GM21576 (cell line): ENCODE data around the gene THBS2.
"Not testable (repeated sequence)": the region's sequence is repeated elsewhere in the genome, so short reads cannot be mapped to it uniquely, and the experiment has no call there.

Experiments
- ATAC-seq: cut with Tn5 transposase; IDR thresholded peaks from one replicate; pipeline ENCODE4 v1.9.1; 2021; ENCODE audit warnings: mild to moderate bottlenecking, moderate library complexity; ENCODE audit not compliant: unreplicated experiment

Gene THBS2

DNA sequence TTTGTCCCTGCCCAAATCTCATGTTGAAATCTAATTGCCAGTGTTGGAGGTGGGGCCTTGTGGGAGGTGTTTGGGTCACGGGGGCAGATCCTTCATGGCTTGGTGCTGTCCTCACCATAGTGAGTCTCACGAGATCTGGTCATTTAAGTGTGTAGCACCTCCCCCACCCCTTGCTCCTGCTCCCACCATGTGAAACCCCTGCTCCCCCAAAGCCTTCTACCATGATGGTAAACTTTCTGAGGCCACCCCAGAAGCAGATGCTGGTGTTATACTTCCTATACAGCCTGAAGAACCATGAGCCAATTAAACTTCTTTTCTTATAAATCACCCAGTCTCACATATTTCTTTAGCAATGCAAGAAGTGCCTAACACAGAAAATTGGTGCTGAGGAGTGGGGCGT is 19.9 kb upstream of the THBS2 start:
- ATAC-seq: no peak

DNA sequence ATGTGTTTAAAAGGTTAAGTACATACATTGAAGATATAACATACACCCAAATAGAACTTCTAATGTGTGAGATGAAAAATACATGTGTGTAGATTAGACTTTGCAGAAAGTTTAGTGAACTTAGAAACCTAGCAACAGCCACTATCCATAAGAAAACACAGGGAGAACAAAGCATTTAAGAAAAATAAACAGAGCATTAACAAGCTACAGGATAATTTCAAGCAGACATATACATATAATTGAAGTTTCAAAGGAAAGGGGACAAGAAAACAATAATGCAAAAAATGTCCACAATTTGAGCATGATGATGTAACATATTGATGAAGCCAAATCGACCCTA is 18.2 kb upstream of the THBS2 start:
- ATAC-seq: no peak

DNA sequence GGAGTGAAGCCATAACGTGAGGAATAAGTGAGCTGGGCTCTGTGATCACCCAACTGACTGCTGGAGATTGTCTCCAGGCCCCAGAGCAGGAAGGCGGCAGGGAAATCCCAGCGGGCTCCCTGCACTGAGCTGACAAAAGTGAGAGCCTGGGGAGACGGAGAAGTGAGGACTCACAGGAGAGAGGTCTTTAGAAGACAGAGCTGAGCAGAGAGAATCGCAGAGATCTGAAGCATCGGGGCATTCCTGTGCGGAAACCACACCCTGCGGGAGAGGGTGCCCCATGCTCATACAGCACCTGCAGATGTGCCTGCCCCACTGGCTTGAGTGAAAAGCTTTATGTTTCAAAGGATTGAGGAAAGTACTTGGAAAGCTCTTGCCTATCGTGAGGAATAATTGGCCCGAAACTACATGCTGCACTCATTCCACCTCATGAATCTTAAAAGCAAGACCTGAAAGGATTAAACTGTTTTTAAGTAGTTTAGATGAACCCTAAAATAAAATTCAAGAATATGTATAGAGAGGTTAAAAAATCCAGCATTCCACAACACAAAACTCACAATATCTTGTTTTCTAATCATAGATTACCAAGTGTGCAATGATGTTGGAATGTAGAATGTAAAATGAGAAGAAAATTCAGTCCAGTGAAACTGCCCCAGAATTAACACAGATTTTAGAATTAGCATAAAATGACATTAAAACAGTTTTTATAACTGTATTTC is 17.7 kb upstream of the THBS2 start:
- no peak for ATAC-seq

DNA sequence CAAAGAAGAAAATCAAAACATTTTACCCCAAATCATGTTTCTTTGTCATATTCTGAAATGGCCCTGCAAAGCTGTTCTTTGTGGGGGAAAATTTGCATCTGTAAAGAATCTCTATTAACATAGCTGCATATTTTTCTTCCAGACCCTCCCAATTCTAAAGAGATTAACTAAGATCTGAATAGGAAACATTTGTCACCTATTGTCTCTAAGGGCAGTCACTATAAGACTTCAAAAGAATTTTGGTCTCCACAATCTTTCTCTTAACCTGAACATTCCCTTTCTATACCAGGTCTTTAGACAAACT is 16.4 kb upstream of the THBS2 start:
- ATAC-seq: not testable (repeated sequence)

DNA sequence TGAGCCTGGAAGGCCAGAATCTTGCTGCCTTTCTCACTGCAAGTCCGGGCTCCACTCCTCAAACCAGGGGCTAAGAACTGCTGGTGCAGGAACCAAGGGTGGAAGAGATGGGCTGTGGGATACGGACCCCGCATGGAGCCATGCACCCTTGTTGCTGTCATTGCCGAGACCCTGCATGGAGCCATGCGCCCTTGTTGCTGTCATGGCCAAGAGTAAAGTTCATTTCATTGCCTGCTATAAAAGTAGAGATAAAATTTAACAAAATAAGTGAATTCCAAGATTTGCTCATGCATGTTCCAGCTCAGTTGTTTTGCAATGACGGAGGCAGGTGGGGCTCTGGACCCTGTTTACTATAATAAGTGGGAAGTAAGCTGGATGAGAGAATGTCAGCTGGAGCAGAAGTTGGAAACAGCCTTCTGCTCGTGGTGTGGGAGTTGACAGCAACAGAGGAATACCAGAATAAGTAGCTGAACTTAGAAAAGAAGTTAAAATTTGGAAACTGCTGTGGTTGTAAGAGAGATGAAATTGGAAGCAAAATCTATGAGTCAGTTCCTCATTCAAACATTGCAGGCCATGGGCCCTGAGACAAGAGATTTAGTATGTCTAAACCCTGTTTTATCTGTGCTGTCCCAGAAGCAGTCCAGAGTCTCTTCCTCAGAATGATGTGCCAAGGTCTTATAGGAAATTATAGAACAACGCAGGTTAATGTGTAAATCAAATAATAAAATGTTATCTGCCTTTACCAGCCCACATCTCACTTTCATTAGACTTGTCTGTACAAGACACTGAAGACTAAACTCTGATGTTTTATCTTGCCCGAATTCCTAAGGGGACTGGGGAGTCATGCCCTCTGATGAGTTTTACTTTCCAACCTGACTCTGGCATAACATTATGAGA is 15.8 kb upstream of the THBS2 start:
- no peak for ATAC-seq

DNA sequence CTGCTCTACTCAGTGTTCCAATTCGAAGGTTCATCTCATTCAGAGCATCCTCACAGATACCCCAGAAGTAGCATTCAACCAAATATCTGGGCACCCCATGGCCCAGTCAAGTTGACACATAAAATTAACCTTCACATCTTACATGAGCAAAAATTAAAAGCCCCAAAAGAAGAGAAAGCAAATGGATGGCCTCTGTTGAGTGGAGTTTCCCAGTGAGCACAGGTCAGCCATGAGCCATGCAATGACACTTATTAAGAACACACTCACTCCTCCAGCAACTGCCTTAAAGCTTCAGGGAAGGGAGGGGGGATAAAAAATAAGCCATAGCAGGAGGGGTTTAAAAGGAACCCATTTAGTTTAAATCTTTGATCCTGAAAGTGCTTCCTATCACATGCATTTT is 14.6 kb upstream of the THBS2 start:
- ATAC-seq: no peak

DNA sequence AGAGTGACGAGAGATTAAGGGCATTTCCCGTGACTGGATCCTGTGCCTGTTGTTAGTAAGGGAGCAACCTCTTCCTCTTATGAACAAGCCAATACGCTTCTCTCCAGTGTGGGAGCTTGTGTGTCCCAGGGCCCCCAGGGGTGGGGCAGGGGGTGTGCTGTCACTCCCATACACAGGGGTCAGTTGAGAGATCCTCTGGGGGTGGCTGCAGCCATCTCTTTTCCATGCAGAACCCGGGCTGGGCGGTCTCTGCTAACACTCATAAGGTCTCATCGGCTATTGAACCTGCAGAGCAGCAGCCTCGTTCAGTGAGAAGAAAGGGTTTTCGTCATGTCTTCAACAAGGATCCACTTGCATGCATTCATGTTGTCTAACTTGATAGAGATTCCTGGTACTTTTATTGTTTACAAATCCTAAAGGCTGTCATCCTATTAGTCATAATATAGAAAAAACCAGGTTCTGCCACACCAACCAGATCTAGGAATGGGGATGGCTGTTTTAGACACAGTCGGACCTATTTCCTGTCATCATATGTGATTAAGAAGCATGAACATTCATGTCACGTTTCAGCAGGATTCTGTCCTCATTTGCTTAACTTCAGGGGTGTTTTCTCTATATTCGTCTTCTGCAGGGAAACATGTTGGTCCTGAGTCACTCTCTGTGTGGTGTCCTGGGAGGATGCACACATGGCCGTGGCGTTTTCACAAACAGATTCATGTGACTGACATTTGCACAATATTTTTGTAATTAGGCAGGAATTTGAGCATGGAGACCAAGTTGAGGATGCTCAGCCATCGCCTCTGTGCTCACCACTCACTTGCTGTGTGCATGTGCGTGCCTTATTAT is 13.3 kb upstream of the THBS2 start:
- ATAC-seq: no peak

DNA sequence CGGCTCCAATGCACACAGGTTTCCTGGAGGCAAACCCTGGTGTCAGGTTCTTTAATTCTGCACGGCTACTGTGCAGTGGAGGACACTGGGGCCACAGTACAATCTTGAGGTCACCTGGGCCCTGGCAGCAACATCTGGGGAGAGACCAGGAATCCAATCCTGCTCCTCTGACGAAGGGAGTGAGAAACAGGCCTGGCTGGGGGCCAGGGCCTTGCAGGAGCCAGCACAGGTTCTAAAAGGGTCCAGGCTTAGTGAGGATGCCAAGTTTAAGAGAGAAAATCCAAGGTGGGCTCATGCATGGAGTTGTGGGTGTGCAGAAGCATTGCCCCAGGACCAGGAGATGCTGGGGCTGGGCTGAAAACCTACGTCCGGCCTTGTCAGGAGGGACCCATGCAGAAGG is 12.6 kb upstream of the THBS2 start:
- ATAC-seq: no peak

DNA sequence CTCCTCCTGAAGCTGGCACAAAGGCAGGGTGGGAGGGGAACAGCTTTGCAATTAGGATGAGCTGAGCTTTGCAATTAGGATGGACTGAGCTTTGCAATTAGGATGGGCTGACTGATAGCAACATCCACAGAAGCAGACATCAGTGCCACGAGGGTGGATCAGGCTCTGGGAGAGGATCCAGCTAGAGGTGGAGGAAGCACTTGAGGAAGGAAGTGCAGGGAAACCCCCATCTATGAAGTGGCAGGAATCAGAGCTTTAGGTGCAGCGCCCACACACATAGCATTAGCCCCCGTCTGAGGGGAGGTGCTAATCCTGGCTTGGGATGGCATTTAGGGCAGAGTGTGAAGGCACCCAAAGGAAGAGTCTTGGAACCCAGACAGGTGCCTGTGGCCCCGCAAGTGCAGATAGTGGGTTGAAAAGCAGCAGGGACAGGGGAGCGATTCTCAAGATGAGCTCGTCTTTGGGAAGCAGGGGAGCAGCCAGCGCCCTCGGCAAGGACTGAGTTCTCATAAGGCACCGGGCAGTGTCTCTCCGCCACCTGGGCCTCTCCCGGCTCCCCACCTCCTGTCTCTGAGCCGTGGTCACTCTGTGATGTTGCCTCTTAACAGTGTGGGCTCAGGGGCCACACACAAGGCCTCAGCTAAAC is 12.0 kb upstream of the THBS2 start:
- ATAC-seq: no peak

DNA sequence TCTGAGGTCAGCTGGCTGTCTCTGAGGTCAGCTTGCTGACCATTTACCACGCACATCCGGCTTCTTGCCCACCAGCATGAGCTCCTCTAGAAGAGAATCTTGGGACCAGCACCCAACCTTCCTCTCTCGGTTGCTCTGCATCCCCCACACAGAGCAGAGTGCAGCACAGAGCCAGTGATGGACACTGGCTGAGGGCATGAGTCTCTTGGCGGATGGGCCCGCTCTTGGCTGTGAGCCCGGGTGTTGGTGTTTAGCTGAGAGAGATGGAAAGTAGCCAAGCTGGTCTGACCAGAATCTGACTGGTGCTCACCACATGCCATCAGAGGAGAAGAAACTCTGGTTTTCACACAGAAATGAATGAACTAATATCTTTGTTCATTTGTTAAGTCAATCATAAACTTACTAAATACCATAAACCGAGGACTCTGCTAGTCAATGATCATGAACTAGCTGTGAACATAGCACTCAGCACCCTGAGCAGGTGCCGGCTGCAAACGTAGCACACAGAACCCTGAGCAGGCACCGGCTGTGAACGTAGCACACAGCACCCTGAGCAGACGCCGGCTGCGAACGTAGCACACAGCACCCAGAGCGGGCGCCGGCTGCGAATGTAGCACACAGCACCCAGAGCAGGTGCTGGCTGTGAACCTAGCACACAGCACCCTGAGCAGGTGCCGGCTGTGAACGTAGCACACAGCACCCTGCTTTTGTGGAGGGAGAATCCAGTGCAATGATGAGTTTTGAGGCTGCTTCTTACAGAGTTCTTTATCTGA is 10.4 kb upstream of the THBS2 start:
- ATAC-seq: no peak

DNA sequence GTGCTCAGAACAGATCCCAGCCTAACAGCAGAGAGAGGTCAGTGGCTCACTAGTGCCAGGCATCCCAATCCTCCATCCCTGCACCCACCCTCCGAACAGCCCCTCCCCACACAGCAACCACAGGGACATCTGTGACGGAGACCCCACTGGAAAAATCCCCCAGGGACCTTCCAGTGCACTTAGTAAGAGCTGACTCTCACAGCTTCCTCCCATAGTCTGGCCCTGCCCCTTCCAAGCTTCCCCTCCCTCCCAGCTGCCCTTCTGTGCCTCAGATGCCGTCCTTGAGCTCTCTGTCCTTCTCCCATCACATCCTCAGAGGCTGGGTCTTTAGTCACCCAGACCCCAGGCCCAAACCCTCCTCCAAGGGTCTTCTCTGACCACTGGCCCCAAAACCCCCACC is 9.7 kb upstream of the THBS2 start:
- no peak for ATAC-seq

DNA sequence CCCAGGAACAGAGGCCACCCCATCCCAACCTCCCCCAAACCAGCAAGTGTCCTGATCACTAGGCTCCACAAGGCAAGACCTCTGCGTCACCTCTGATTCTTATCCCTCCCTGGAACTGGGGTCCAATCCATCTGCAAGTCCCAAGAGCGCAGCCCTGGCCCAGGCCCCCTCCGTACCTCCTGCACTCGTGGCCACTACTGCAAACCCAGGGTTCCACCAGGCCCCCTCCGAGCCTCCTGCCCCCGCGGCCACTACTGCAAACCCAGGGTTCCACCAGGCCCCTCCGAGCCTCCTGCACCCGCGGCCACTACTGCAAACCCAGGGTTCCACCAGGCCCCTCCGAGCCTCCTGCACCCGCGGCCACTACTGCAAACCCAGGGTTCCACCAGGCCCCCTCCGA is 9.0 kb upstream of the THBS2 start:
- not testable (repeated sequence) for ATAC-seq

DNA sequence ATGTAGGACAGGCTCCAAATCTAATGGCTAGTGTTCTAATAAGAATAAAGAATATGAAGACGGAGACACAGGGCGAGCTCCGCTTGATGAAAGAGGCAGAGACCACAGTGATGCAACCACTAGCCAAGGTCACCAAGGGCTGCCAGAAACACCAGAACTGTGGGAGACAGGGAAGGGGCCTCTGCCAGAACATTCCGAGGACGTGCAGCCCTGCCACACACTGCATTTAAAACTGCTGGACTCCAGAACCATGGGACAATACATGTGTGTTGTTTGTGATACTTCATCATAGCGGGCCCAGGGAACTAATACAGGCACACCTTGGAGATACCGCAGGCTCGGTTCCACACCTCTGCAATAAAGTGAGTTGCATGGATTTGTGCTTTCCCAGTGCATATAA is 2.9 kb upstream of the THBS2 start:
- ATAC-seq: no peak

DNA sequence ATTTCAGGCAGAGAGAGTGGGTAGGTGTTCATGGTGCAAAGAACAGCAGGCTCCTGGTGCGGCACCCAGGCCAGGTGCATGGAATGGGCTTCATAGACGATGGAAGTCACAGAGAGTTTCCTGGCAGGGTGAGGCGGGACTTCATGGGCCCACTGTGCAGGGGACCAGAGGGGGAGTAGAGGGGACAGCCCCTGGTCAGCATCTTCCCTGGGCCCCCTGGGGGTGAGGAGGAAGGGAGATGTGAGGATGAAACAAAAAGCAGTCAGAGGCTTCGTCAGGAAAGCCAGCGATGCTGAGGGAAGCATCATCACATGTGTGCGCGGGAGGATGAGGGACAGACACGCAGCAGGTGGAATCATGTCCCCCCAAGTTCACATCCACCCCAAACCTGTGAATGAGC is 2.4 kb upstream of the THBS2 start:
- no peak for ATAC-seq

DNA sequence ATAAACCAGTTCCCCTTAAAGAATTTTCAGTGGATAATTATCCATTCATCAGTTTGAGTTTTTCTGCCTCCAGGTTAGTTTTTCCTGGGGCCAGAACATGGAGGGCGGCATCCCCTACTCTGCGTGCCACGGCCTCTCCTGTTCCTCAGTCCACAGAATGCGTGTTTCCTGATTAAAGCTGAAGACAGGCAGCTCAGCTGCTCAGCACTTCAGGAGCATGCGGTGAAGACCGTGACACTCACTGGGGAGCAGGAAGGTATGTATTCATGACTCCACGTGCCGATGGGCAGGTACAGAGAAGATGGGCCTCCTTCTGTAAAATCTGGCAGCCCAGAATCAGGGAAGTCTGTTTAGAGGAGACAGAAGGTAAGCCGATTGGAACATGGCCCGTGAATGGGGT is 2.0 kb upstream of the THBS2 start:
- no peak for ATAC-seq

DNA sequence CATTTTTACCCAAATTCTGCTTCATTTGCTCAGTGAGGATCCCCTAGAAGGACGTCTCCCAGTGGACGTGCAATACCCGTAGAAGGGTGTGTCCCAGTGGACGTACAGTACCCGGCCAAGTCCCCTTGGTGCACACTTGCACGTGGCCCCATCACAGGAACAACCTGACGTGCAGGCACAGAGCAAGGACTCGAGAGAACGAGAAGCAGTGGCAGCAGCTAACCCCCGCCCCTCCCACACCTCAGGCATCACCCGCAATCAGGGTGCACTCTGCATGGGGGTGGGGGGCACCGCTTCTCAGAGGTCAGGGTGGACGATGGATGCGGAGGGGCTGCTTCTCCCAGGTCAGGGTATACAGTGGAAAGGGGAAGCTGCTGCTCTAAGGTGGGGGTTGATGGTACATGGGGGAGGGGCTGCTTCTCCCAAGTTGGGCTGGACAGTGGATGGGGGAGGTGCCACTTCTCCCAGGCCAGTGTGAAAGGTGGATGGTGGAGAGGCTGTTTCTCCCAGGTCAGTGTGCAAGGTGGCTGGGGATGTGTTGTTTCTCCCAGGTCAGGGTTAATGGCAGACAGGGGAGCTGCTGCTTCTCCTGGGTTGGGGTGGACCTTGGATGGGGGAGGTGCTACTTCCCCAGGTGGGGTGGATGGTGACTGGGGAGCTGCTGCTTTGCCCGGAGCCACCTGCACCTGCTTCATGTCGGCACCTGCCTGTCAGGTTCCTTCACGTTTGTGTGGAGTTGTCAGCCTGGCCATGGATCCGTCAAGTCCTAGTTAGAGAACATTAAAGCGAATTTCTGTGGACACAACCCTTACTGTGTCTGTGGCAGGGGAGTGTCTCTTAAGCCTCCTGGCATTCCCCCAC is 1.0 kb upstream of the THBS2 start:
- ATAC-seq: no peak

DNA sequence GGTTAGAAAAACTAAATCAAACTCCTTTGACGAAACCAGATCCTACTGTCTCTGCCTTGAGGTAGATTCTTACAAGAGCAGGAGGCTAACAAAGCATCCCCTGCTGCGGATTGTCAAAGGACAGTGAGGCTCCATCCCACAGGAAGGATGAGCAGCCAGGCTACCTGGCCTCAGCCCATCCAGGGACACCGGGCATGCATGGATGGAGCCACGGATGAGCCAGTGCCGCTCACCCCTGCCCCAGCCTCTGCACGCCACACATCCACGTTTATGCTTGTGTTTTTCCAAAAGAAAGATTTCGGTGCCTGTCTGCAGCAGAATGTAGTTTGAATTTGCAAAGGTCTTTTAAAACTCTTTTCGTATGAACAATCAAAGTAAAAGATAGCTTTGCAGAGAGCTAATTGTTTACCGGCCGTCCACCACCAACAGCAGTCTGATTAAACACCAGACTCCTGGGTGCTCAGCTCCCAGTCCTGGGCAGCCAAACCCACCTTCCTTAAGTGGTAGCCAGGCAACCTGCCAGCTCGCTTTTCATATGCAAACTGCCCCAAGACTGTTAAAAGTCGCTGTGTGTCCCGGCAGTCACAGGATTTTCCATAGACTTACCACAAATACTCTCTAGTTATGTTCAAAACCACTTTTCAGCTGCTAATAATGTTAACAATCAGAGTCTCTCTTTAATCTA is 999 bp downstream of the THBS2 start:
- ATAC-seq: no peak

DNA sequence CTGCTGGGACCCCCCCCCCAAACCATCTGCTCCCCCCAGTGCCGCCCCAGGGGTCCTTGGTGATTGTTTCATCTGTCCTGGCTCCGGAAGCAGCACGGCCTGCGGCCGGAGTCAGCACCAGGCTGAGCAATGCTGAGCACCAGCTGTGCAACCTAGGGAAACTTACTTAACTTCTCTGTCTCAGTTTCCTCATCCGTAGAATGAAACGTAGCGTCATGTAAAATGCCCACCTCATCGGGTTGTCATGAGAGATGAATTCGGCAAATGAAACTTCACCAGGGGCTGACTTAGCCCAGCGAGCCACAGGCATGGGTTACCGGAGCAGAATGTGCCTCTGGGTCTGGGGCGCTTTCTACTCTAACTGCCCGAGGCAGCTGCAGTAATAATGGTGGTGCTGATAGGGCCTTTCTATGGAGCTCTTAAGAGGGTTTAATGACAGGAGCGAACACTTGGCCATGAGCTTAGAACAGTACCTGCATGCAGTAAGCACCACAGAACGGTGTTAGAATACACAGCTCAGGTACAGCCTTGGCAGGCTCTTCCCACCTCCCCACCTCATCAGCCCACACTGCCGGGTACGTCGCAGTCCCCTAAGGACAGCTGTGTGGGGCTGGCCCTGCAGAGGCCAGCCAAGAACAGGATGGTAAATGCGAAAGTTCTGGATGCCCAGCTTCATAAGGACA is 1.7 kb downstream of the THBS2 start:
- ATAC-seq: no peak
